Lower leg skin (tissue), 4 donors: Measurements from ENCODE around the gene NME5. TPM values are rescaled to one million over a fixed set of nuclear protein-coding genes. Genes with fewer than 3 reads are reported as not detected.

Source experiments
- DNase-seq, 2 donors: peaks; one replicate each; pipeline ENCODE4 v3.0.0-alpha.2; 2019; ENCODE audit warnings: low spot score in 2 of 2
- H3K4me3 ChIP-seq: fragments of 200-600 bp; sonication (generic); 2 replicates; pipeline ENCODE4 v1.5.1; 2017; ENCODE audit warnings: mild to moderate bottlenecking, low read depth; ENCODE audit not compliant: poor library complexity, severe bottlenecking
- POLR2A ChIP-seq, 2 donors: fragments of 450-650 bp; IDR thresholded peaks; one replicate each; pipeline ENCODE4 v1.6.1; 2016 to 2017; ENCODE audit warnings: antibody characterized with exemption in 2 of 2, mild to moderate bottlenecking in 1 of 2, moderate library complexity in 1 of 2
- WGBS, 2 donors: methylation state at CpG; one replicate each; pipeline ENCODE4 v1.1.5; 2018; 5-methylcytosine and 5-hydroxymethylcytosine counted together
- intact Hi-C: fragments of 100-400 bp; cut with DNase I; formaldehyde crosslinking; loops from one replicate; pipeline ENCODE4 v1.15.0; 2023; ENCODE audit warnings: low total_unique reads
- total RNA-seq, 4 donors: library from RNA; depleted of rRNA; stranded (reverse); fragments of >200 nt; gene quantifications; one replicate each; pipeline ENCODE4 v1.1.0, GENCODE V29; 2016
- TF ChIP-seq, protein P1 (sequence below), 3 donors: fragments of 450-650 bp; IDR thresholded peaks; one replicate each; pipeline ENCODE4 v1.5.1; 2016; ENCODE audit warnings: antibody characterized with exemption in 3 of 3, mild to moderate bottlenecking in 3 of 3, moderate library complexity in 2 of 3

Gene NME5
- total RNA-seq, 4 donors from 2014 or later, result 0.49 to 1.7 TPM; not detected in 2

GRCh38 chr5:138096997-138097828 lies 42.0 kb downstream of the NME5 start:
- intact Hi-C loops, result no loop called here
- WGBS, 2 donors, result 89 to 95% methylated on average over 11 of the region's 11 CpGs

GRCh38 chr5:138096363-138096762 lies 42.9 kb downstream of the NME5 start:
- peak in 1 of 2 donors; percentile 1 for DNase-seq
- TF ChIP-seq, protein P1, sequence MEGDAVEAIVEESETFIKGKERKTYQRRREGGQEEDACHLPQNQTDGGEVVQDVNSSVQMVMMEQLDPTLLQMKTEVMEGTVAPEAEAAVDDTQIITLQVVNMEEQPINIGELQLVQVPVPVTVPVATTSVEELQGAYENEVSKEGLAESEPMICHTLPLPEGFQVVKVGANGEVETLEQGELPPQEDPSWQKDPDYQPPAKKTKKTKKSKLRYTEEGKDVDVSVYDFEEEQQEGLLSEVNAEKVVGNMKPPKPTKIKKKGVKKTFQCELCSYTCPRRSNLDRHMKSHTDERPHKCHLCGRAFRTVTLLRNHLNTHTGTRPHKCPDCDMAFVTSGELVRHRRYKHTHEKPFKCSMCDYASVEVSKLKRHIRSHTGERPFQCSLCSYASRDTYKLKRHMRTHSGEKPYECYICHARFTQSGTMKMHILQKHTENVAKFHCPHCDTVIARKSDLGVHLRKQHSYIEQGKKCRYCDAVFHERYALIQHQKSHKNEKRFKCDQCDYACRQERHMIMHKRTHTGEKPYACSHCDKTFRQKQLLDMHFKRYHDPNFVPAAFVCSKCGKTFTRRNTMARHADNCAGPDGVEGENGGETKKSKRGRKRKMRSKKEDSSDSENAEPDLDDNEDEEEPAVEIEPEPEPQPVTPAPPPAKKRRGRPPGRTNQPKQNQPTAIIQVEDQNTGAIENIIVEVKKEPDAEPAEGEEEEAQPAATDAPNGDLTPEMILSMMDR (IDR thresholded peaks at IDR 0.05), result no peak
- no peak for TF ChIP-seq POLR2A (IDR thresholded peaks at IDR 0.05)
- intact Hi-C loops, result no loop called here
- WGBS, 2 donors, result 84 to 88% methylated on average over 2 of the region's 2 CpGs
- no peak overlapping the region for H3K4me3 ChIP-seq

More at GRCh38 chr5:138096997-138097828, 42.0 kb downstream of the NME5 start:
- TF ChIP-seq, protein P1 (IDR thresholded peaks at IDR 0.05), result no peak
- no peak for TF ChIP-seq POLR2A (IDR thresholded peaks at IDR 0.05)
- no peak for DNase-seq
- no peak overlapping the region for H3K4me3 ChIP-seq

GRCh38 chr5:138095100-138095907 lies 43.9 kb downstream of the NME5 start:
- peak in 1 of 2 donors; percentile 42 for DNase-seq
- no peak overlapping the region for H3K4me3 ChIP-seq
- TF ChIP-seq, protein P1 (IDR thresholded peaks at IDR 0.05), result no peak
- TF ChIP-seq POLR2A (IDR thresholded peaks at IDR 0.05), result no peak
- WGBS, 2 donors, result 49 to 56% methylated on average over 4 of the region's 4 CpGs
- intact Hi-C loops, result no loop called here

GRCh38 chr5:138093036-138093435 lies 46.2 kb downstream of the NME5 start:
- no peak for TF ChIP-seq POLR2A (IDR thresholded peaks at IDR 0.05)
- TF ChIP-seq, protein P1 (IDR thresholded peaks at IDR 0.05), result no peak
- 52 to 59% methylated on average over 1 of the region's 1 CpG for WGBS, 2 donors
- no peak for DNase-seq
- intact Hi-C loops, result no loop called here
- no peak overlapping the region for H3K4me3 ChIP-seq

DNA sequence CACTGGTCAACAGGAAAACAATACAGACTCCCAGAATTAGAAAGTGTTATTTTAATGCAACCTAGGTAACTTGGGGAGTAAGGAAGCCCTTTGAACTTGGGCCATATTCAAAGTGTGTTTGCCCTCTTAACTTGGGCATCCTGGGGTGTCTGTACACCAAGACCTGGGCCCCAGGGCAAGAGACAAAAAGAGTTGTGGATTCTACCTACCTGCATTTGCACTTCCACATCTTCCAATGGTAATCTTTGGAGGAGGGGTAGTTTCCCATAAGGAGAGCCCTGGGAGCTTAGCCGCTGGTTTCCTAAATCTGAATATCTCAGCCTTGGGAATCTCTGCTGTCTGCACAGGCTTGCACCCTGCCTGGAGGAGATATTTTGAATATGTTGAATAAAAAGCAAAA lies 46.9 kb downstream of the NME5 start:
- WGBS, 2 donors, result 57 to 77% methylated on average over 1 of the region's 1 CpG
- intact Hi-C loops, result no loop called here
- no peak overlapping the region for H3K4me3 ChIP-seq
- TF ChIP-seq, protein P1 (IDR thresholded peaks at IDR 0.05), result no peak
- TF ChIP-seq POLR2A (IDR thresholded peaks at IDR 0.05), result no peak
- DNase-seq, result peak in 1 of 2 donors; percentile 26
